SK-N-MC (cell line): ENCODE data around the gene CTNNA3.

Source experiments
- EZH2 ChIP-seq: fragments of 200-600 bp; sonication (generic); IDR thresholded peaks from one replicate; pipeline ENCODE4 v1.6.1; 2017; ENCODE audit warnings: antibody characterized with exemption
- FOXP2 ChIP-seq: optimal IDR thresholded peaks from 2 replicates; pipeline ENCODE3; 2011; ENCODE audit warnings: mild to moderate bottlenecking, moderate library complexity; ENCODE audit not compliant: insufficient read depth; ENCODE audit errors: extremely low read length, control extremely low read depth
- POLR2AphosphoS5 ChIP-seq: IDR thresholded peaks from 2 replicates; pipeline ENCODE4 v1.6.1; 2012; ENCODE audit warnings: mild to moderate bottlenecking, low read depth, low read length, borderline replicate concordance

- TF ChIP-seq EZH2 (no peak), POLR2AphosphoS5 (no peak), FOXP2 (no peak)
Measured at GRCh38 chr10:66714741-66715140, 981.3 kb downstream of the CTNNA3 start.
